Measurements from ENCODE around the gene CCDC63.

- TF ChIP-seq CTCF (IDR thresholded peaks at IDR 0.05) (no peak), EP300 (IDR thresholded peaks at IDR 0.05) (no peak), POLR2A (IDR thresholded peaks at IDR 0.05) (no peak)
Measured at GRCh38 chr12:110822821-110823415, 23.9 kb upstream of the CCDC63 start.

All from gastroesophageal sphincter (tissue), 3 donors.